Left kidney (tissue), 8 donors: ENCODE measurements around the gene GPS2. TPM values are rescaled to one million over a fixed set of nuclear protein-coding genes. Genes with fewer than 3 reads are reported as not detected.

Experiments used
- DNase-seq: peaks from one replicate; pipeline ENCODE4 v3.0.0-alpha.2; 2013
- long read RNA-seq, 8 donors: transcript quantifications; one replicate each; lab custom pipeline, GENCODE V29; 2026
- polyA plus RNA-seq: library from polyadenylated mRNA; unstranded; fragments of 120-200 nt; gene quantifications from one replicate; pipeline ENCODE4 v1.2.1, GENCODE V29; 2013; ENCODE audit not compliant: insufficient read length

The GPS2 gene, protein sequence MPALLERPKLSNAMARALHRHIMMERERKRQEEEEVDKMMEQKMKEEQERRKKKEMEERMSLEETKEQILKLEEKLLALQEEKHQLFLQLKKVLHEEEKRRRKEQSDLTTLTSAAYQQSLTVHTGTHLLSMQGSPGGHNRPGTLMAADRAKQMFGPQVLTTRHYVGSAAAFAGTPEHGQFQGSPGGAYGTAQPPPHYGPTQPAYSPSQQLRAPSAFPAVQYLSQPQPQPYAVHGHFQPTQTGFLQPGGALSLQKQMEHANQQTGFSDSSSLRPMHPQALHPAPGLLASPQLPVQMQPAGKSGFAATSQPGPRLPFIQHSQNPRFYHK
- 96.6 TPM for polyA plus RNA-seq
- long read RNA-seq, donor 1, transcript GPS2-202 (10 exons, 1,371 nt) = major isoform, 17 of 45 reads
- long read RNA-seq, donor 1, transcript GPS2-201 (11 exons, 1,379 nt) = minor isoform, 9 of 45 reads
- long read RNA-seq, donor 1, partial matches to known transcripts = 10 of 45 reads
- long read RNA-seq, donor 1, other reads (novel, unspliced or antisense) = 0 of 45 reads
- long read RNA-seq, donor 2, transcript GPS2-201 (11 exons, 1,379 nt) = minor isoform, 7 of 269 reads
- long read RNA-seq, donor 2, transcript GPS2-202 (10 exons, 1,371 nt) = major isoform, 11 of 269 reads
- long read RNA-seq, donor 2, partial matches to known transcripts = 240 of 269 reads
- long read RNA-seq, donor 2, other reads (novel, unspliced or antisense) = 7 of 269 reads
- long read RNA-seq, donor 3, transcript GPS2-201 (11 exons, 1,379 nt) = minor isoform, 9 of 25 reads
- long read RNA-seq, donor 3, transcript GPS2-202 (10 exons, 1,371 nt) = major isoform, 14 of 25 reads
- long read RNA-seq, donor 3, partial matches to known transcripts = 0 of 25 reads
- long read RNA-seq, donor 3, other reads (novel, unspliced or antisense) = 0 of 25 reads
- long read RNA-seq, donor 4, partial matches to known transcripts = 0 of 4 reads
- long read RNA-seq, donor 4, other reads (novel, unspliced or antisense) = 0 of 4 reads
- long read RNA-seq, donor 5, transcript GPS2-201 (11 exons, 1,379 nt) = minor isoform, 14 of 62 reads
- long read RNA-seq, donor 5, transcript GPS2-202 (10 exons, 1,371 nt) = major isoform, 20 of 62 reads
- long read RNA-seq, donor 5, partial matches to known transcripts = 25 of 62 reads
- long read RNA-seq, donor 5, other reads (novel, unspliced or antisense) = 0 of 62 reads
- long read RNA-seq, donor 6, transcript GPS2-201 (11 exons, 1,379 nt) = minor isoform, 8 of 36 reads
- long read RNA-seq, donor 6, transcript GPS2-202 (10 exons, 1,371 nt) = major isoform, 14 of 36 reads
- long read RNA-seq, donor 6, partial matches to known transcripts = 8 of 36 reads
- long read RNA-seq, donor 6, other reads (novel, unspliced or antisense) = 0 of 36 reads
- long read RNA-seq, donor 7, transcript GPS2-202 (10 exons, 1,371 nt) = major isoform, 15 of 365 reads
- long read RNA-seq, donor 7, transcript GPS2-201 (11 exons, 1,379 nt) = minor isoform, 11 of 365 reads
- long read RNA-seq, donor 7, partial matches to known transcripts = 308 of 365 reads
- long read RNA-seq, donor 7, other reads (novel, unspliced or antisense) = 23 of 365 reads
- long read RNA-seq, donor 8, transcript GPS2-201 (11 exons, 1,379 nt) = major isoform, 6 of 13 reads
- long read RNA-seq, donor 8, transcript GPS2-202 (10 exons, 1,371 nt) = minor isoform, 5 of 13 reads
- long read RNA-seq, donor 8, partial matches to known transcripts = 0 of 13 reads
- long read RNA-seq, donor 8, other reads (novel, unspliced or antisense) = 0 of 13 reads

DNA sequence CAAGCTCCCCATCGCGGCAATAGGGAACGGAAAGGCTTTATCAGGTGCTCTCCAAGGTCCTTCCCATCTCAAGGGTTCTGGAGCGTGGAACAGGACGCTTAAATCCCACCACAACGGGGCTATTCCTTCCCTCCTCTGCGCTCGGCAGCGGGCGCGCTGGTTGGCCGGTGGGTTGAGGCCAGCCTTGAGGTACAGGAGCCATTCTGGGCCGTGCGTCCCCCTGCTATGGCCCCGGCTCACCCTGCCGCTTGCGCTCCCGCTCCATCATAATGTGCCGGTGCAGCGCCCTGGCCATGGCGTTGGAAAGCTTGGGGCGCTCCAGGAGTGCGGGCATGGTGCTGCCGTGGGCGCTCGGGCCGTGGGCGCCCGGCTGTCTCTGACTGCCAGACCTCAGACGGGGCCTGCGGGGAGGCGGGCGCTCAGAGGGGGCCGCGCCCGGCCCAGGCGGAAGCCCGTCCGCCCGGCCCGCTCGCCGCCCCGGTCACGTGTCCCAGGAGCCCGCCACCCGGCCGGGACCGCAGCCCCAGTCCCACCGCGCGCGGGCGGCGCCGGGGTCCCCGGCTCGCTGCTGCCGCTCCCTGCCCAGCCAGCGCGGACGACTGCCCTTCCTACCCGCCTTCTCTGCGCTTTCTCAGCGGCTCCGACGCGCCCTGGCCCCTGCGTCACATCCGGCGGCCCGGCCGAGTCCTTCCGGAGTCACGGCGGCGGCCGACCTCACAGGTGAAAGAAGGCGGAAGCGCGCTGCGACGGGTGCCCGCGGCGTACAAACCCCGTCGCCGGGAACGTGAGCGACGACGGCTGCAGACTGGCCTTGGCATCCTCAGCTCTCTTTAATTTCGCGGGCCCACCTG lies at the start of gene GPS2:
Gene GPS2 (minus strand): TSS at position 642 of the 851 bp plus-strand sequence. CDS start 308 bp downstream, at position 334.
- DNase-seq = peak; percentile 86

- no peak for DNase-seq
Measured at GRCh38 chr17:7363311-7363710, 48.2 kb upstream of the GPS2 start.

DNA sequence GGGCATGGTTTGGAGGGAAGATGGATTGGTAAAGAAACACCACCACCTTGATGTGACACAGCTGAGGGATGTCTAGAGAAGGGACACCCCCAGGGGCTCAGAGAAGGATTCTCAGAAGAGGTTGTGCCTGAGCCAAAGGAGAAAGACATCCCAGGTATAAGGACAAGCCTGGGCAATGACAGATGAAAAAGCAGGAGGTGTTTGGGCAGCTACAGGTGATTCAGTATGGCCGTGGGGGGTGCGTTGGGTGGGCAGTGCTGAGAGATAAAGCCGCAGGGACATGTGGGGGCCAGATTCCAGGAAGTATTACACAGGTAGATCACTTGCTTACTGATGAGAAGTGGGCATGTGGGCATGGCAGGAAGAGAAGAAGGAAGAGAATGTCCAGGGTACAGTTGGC lies 46.7 kb upstream of the GPS2 start:
- DNase-seq = no peak

DNA sequence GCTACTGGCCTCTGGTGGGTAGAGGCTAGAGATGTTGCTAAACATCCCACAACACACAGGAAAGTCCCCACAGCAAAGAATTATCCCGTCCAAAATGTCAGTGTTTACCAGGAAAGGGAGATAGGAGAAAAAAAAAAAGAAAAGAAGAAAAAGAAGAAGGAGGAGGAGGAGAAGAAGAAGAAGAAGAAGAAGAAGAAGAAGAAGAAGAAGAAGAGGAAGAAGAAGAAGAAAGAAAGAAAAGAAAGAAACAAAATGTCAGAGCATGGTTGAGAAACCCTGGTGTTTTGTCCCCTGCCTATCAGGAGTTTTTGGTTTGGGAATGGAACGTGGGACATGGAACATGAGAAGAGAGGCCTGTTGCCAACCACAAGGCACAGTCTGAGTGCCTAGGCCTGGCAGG lies 42.2 kb upstream of the GPS2 start:
- DNase-seq = no peak

DNA sequence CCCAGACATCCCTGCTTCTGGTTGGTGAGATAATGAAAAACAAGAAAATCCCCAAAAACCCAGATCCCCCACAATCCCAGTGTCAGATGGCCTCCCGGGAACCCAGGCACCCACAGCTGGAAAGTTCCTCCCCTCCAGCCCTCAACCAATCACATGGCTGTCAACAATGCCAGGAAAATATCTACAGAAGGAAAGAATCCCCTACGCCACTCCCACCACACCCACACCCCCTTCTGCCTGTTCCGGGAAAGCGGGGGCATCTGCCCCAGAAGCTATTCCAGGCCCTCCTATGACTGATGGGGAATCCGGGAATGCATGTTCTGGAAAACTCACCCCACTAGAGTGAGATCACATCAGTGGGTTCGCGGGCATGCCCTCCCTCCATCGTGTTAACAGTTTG lies 41.6 kb upstream of the GPS2 start:
- no peak for DNase-seq

- peak; percentile 65 for DNase-seq
Measured at GRCh38 chr17:7356072-7356549, 41.0 kb upstream of the GPS2 start.

DNA sequence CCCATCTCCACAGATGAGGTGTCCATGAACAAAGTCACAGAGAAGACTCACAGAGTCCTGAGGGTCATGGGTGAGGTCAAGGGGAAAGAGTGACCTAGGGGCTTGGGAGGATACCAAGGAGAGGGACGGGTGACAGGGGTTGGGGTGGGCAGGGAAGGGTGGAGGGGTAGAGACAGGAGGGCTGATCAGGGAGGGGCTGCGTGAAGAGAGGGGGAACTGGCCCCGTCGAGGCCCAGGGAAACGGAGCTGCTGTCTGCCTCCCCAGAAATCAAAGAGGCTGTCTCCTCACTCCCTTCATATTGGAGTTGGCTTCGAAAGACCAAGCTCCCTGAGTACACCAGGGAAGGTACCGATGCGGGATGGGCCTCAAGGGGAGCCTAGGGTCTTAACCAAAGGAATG lies 40.4 kb upstream of the GPS2 start:
- no peak for DNase-seq

DNA sequence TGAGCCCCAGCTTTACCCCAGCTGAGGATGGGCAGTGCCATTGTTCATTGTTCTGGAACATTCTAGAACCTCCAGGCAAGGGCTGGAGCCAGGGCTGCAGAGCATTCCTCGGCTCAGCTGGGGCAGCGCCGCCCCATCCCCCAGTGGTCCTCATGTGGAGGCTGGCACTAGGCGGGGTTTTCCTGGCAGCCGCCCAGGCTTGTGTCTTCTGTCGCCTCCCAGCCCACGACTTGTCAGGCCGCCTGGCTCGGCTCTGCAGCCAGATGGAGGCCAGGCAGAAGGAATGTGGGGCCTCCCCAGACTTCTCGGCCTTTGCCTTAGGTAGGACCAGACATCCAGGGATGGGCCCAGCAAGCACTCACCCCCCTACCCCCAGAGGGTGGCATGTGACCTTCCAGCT lies 39.9 kb upstream of the GPS2 start, which contains the start of gene TMEM95:
Gene TMEM95 (plus strand): TSS at position 104 of the 400 bp plus-strand sequence. CDS start 49 bp downstream, at position 153.
- DNase-seq = no peak

GRCh38 chr17:7354262-7354843 lies 39.2 kb upstream of the GPS2 start:
- no peak for DNase-seq

DNA sequence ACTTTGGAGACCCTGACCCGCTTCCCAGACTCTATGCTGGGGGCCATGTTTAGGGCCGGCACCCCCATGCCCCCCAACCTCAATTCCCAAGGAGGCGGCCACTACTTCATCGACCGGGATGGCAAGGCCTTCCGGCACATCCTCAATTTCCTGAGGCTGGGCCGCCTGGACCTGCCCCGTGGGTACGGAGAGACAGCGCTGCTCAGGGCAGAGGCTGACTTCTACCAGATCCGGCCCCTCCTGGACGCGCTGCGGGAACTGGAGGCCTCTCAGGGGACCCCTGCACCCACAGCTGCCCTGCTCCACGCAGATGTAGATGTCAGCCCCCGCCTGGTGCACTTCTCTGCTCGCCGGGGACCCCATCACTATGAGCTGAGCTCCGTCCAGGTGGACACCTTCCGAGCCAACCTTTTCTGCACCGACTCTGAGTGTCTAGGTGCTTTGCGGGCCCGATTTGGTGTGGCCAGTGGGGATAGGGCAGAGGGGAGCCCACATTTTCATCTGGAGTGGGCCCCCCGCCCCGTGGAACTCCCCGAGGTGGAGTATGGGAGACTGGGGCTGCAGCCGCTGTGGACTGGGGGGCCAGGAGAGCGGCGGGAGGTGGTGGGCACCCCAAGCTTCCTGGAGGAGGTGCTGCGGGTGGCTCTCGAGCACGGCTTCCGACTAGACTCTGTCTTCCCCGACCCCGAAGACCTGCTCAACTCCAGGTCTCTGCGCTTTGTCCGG lies 37.9 kb upstream of the GPS2 start:
- DNase-seq = no peak

DNA sequence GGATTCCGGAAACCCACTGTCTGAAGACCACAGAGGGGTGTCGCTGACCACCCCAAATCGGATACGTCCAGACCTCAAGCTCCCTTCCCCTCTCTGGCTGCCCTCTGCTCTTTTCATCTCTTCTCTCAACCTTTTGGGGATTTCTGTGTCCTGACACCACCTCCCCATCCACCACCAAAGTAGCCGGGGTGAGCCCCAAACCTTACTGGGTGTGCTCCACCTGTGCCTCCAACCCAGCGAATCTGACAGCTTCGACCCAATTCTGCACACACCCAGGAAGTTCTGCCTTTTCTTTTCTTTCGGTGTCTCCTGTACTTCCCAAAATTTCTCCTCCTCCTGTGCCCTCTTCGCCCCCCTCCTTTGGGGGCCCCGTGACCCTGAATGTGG lies 37.3 kb upstream of the GPS2 start:
- DNase-seq = no peak

DNA sequence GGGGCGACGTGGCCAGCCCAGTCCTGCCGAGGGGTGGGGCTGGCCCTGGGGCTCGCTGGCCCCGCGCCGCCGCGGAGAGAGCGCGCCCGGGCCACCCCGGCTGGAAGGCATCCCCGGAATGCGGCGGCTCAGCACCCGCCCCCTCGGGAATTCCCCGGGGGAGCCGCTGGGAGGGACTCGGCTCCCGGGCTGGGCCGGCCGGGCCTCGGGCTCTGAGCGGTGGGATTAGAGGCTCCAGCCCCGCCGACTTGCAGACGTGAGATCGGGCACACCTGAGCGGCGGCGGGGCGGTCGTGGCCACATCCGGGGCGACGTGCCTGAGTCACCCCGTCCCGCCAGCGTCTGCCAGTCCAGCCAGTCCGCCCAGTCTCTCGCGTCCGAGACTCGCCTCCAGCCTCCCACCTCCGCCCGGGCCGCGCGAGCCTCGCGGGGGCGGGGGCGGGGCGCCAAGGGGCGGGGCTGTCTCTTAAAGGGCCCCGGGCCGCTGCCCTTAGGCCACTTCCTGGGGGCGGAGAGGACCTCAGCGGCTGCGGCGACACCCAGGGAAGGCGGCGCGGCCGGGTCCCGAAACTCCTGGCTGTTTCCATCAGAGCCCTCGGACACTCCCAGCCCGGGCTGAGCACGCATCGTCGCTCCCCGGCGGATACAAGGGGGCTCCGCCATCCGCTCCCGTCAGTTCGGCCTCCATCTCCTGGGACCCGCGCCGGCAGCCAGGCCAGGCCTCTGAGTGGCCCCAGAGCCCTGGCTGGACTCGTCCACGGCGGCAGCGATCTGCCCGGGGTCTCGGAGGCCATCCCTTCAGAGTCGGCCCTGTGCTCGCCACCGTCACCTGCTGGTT lies 36.7 kb upstream of the GPS2 start, which contains the start of gene KCTD11:
Gene KCTD11 (plus strand): TSS at position 498 of the 838 bp plus-strand sequence.
- peak; percentile 79 for DNase-seq

GRCh38 chr17:7348478-7349242 lies 33.5 kb upstream of the GPS2 start:
- no peak for DNase-seq

- no peak for DNase-seq
Measured at GRCh38 chr17:7347630-7348477, 32.7 kb upstream of the GPS2 start.

DNA sequence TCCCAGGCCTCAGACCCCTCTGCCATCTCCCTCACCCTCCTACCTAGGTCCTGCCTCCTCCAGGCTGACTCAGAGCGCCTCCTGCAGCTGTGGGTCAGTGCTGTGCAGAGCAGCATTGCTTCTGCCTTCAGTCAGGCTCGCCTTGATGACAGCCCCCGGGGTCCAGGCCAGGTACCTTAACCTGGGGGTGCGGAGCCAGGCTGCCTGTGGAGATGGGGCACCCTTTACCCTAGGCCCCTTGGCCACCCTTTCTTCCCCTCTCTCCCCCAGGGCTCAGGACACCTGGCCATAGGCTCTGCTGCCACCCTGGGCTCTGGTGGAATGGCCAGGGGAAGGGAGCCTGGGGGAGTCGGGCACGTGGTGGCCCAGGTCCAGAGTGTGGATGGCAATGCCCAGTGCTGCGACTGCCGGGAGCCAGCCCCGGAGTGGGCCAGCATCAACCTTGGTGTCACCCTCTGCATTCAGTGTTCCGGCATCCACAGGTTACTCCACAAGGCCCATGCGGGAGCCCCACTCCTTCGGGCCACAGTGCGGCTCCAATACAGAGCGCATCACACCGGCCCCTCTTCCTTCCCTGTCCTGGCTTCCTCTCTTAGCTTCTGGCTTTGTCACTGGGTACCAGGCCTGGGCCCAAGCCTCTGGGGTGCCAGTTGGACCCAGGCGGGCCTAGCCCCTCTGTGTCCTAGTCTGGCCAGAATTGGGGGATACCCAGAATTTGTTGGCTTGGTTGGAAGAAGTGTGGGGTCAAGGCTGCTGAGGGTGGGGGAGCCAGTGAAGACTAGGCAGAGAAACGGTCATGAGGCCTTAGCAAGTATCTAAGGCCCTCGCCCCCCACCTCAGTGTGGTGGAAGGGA lies 31.8 kb upstream of the GPS2 start:
- DNase-seq = no peak
